Effector memory CD8-positive, alpha-beta T cell (primary cell): ENCODE measurements around the gene FGFR2.

Source experiments
- ATAC-seq: fragments of 150-1000 bp; cut with Tn5 transposase; replicated peaks from 2 replicates; pipeline ENCODE4 v1.10.0; 2021; ENCODE audit warnings: mild to moderate bottlenecking, moderate library complexity
- DNase-seq, 3 experiments: peaks; one replicate each; pipeline ENCODE4 v3.0.0; 2021
- H3K27ac Mint-ChIP-seq, 2 donors: one replicate each; pipeline ENCODE4 v1.8.0; 2022; ENCODE audit warnings: mild to moderate bottlenecking in 2 of 2, mixed read lengths in 2 of 2, moderate library complexity in 2 of 2
- H3K27me3 Mint-ChIP-seq, 2 donors: one replicate each; pipeline ENCODE4 v1.8.0; 2022; ENCODE audit warnings: mixed read lengths in 2 of 2
- H3K36me3 Mint-ChIP-seq: one replicate; pipeline ENCODE4 v1.8.0; 2022; ENCODE audit warnings: mild to moderate bottlenecking, moderate library complexity, mixed read lengths; ENCODE audit not compliant: insufficient read depth
- H3K4me1 Mint-ChIP-seq, 2 donors: one replicate each; pipeline ENCODE4 v1.8.0; 2022; ENCODE audit warnings: low read depth in 2 of 2, mixed read lengths in 2 of 2
- H3K4me3 Mint-ChIP-seq, 2 donors: one replicate each; pipeline ENCODE4 v1.8.0; 2022; ENCODE audit warnings: mild to moderate bottlenecking in 2 of 2, mixed read lengths in 2 of 2, moderate library complexity in 2 of 2
- H3K9me3 Mint-ChIP-seq, 2 donors: one replicate each; pipeline ENCODE4 v1.8.0; 2022; ENCODE audit warnings: mixed read lengths in 2 of 2

Gene FGFR2

DNA sequence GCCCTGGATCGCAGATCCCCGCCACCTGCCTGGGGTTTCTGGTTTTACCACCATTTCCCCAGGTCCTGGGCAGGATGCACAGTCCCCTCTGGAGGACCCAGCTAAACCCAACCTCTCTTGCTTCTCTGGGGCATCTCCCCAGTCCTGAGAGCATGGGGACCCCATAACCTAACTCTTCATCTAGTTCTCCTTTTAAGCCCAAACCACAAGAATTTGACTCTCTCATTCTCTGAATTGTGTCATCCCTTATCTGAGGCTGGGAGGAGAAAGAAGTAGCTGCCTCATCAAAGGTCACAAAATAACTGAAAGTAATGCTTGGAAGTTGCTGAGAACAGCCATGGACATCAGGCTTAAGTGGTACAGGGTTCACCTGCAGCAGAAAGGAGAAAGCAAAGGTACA, 159.9 kb downstream of the FGFR2 start:
- ATAC-seq (no peak), DNase-seq (no peak)
- H3K4me1 Mint-ChIP-seq, result no peaks in the 10 kb centered on the region
- H3K4me3 Mint-ChIP-seq, result no peak overlapping the region
- no peaks in the 10 kb centered on the region for H3K36me3 Mint-ChIP-seq
- peaks cover 0 to 2% of the 10 kb centered on the region in 2 donors for H3K27me3 Mint-ChIP-seq
- no peaks in the 10 kb centered on the region for H3K9me3 Mint-ChIP-seq
- no peak overlapping the region for H3K27ac Mint-ChIP-seq

DNA sequence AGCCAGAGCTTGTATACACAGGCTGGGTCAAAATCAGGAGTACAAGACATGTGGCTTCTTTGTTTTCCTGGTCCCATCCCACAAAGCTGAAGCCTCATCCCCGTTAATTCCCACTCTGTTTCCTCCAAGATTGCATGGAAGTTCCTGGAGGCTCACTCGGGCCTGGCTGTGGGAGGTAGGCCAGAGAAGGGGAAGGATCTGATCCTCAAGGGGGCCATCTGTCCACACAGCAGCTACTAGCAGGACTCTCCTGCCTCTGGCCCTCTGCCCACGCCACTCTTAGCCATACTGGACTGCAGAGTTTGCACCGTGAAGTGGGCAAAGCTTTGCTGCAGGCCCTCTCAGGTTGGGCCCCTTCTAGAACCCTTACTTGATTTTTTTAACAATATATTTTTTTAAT, 160.6 kb downstream of the FGFR2 start:
- H3K27ac Mint-ChIP-seq, result no peak overlapping the region
- H3K36me3 Mint-ChIP-seq, result no peaks in the 10 kb centered on the region

GRCh38 chr10:121436630-121437341, 161.5 kb downstream of the FGFR2 start:
- no peak overlapping the region for H3K4me3 Mint-ChIP-seq
- DNase-seq, result no peak
- no peak for ATAC-seq
- no peak overlapping the region for H3K27ac Mint-ChIP-seq
- H3K9me3 Mint-ChIP-seq, result peaks cover 2 to 4% of the 10 kb centered on the region in 2 donors
- H3K4me1 Mint-ChIP-seq, result no peaks in the 10 kb centered on the region
- peaks cover 0 to 13% of the 10 kb centered on the region in 2 donors for H3K27me3 Mint-ChIP-seq
- H3K36me3 Mint-ChIP-seq, result no peaks in the 10 kb centered on the region

More for the DNA sequence above, 160.6 kb downstream of the FGFR2 start:
- no peaks in the 10 kb centered on the region for H3K4me1 Mint-ChIP-seq
- no peak overlapping the region for H3K4me3 Mint-ChIP-seq
- ATAC-seq (no peak), DNase-seq (no peak)
- H3K27me3 Mint-ChIP-seq, result peaks cover 0 to 9% of the 10 kb centered on the region in 2 donors
- peaks cover under 1 to 4% of the 10 kb centered on the region in 2 donors for H3K9me3 Mint-ChIP-seq

- ATAC-seq (no peak), DNase-seq (no peak)
- H3K4me3 Mint-ChIP-seq, result no peak overlapping the region
Measured at GRCh38 chr10:121436281-121436629, 162.0 kb downstream of the FGFR2 start.

DNA sequence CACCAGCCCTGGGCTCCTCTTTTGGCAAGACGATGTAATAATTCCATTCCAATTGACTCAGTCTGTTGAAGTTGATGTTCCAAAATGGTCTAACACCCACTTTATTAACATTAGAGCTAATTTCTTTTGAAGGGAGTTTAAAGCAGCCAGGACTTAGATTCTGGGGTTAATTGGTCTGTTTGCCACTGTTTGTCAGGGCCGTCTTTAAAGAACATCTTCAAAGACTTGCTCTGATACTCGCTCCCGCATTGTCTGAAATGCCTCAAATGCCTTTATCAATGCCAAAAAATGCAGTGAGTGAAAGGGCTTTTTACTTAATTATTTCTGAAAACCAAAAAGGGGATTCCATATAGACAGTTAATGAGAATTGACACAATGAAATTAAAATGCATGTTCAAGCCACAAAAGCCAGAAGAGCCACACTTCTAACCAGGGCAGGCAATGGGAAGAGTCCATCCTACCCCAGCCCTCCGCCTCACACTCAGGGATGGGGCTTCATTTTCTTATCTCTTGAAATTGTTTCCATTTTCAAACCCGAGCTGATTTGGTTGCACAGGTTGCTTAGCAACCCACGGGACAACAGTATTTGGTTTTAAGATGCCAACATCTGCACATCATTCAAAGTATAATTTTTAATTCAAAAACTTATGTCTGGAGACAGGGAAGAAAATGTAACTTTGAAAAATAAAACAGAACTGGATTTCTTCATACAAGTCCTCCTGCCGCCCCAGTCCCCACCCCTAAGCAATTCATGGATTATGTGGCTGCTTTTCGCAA, 163.0 kb downstream of the FGFR2 start:
- Mint-ChIP-seq H3K4me3 (no peak overlapping the region), H3K36me3 (no peaks in the 10 kb centered on the region), H3K27ac (no peak overlapping the region), H3K4me1 (no peaks in the 10 kb centered on the region), H3K27me3 (peaks cover 0 to 13% of the 10 kb centered on the region in 2 donors), H3K9me3 (peaks cover 4 to 6% of the 10 kb centered on the region in 2 donors)
- ATAC-seq (no peak), DNase-seq (no peak)

More at GRCh38 chr10:121436281-121436629, 162.0 kb downstream of the FGFR2 start:
- peaks cover 0 to 13% of the 10 kb centered on the region in 2 donors for H3K27me3 Mint-ChIP-seq
- no peaks in the 10 kb centered on the region for H3K36me3 Mint-ChIP-seq
- no peaks in the 10 kb centered on the region for H3K4me1 Mint-ChIP-seq
- no peak overlapping the region for H3K27ac Mint-ChIP-seq
- H3K9me3 Mint-ChIP-seq, result peaks cover 2 to 4% of the 10 kb centered on the region in 2 donors

GRCh38 chr10:121433965-121434364, 164.3 kb downstream of the FGFR2 start:
- Mint-ChIP-seq H3K36me3 (no peaks in the 10 kb centered on the region), H3K27me3 (peaks cover 0 to 13% of the 10 kb centered on the region in 2 donors), H3K4me1 (no peaks in the 10 kb centered on the region), H3K4me3 (no peak overlapping the region), H3K27ac (no peak overlapping the region), H3K9me3 (peaks cover 4 to 6% of the 10 kb centered on the region in 2 donors)
- DNase-seq, result no peak
- no peak for ATAC-seq

DNA sequence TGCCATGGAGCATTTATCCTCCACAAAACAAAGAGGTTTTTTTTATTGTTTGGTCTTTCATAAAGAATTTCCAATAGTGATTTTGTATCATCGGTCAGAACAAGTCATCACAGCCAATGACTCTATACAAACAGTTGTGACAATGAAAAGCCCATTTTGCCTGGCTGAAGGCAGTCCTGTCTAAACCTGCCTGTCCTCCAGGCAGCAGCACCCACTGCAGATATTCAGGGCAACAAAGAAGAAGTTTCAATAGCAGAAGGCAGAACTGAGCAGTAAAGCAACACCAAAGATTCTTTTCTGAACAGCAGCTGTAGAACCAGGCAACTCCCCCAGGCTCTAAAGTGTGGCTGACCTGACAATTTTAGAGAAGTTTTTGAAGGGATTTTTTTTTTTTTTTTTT, 169.4 kb downstream of the FGFR2 start:
- no peak overlapping the region for H3K27ac Mint-ChIP-seq

More for the DNA sequence above, 169.4 kb downstream of the FGFR2 start:
- Mint-ChIP-seq H3K27me3 (peaks cover 0 to 13% of the 10 kb centered on the region in 2 donors), H3K4me3 (no peak overlapping the region), H3K4me1 (no peaks in the 10 kb centered on the region), H3K36me3 (no peaks in the 10 kb centered on the region), H3K9me3 (peaks cover 4 to 6% of the 10 kb centered on the region in 2 donors)
- ATAC-seq (no peak), DNase-seq (no peak)
